HG03354 (cell line): ENCODE data around the gene KCNK16.

Experiments
- ATAC-seq: cut with Tn5 transposase; IDR thresholded peaks from one replicate; pipeline ENCODE4 v1.9.1; 2021; ENCODE audit warnings: mild to moderate bottlenecking; ENCODE audit not compliant: unreplicated experiment, poor library complexity, severe bottlenecking

KCNK16 gene

GRCh38 chr6:39313526-39314272, 8.8 kb downstream of the KCNK16 start:
- no peak for ATAC-seq

DNA sequence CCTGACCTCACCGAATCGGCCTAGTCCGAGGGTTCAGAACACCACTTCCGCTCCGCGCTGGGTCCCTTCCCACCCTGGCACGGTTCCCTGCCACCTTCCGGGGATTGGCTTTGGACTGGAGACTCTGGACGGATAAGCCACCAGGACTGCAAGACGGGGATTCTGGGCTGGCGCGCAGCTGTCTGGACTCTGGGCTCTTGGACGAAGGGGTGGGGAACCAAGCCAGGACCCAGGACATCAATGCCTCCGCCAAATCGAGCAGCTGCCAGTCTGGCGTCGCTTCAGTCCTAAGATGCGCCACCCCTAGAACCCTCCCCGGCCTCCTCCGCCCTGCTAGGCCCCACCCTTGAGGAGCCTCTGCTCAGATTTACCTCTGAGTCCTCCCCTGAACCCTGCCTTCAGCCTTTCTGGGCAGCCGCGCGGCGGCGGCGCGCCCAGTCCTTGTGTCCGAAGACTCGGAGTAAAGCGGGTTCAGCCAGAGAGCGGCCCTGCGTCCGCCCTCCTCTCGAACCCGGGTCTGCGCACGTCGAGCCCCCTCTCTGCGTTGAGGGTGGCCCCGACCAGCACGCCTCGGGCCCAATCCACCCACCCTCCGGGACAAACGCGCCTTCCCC, 9.5 kb downstream of the KCNK16 start:
- ATAC-seq, result no peak

DNA sequence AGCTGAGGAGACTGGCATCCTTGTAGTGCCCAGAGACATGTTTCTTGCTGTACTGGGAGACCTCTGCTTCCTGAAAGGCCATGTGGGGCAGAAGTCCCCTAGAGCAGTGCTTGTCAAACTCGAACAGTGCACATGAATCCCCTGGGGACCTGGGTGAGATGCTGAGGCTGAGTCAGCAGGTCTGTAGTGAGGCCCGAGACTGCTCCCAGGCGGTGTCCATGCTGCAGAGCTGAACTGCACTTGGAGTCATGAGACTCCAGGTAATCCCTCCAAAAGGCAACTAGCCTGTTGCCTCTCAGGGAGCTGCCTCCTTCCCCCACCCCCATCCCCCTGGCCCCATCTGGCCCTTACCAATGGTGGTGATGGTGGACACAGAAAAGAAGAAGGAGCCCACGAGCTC, 12.0 kb downstream of the KCNK16 start:
- ATAC-seq, result no peak

GRCh38 chr6:39309942-39310531, 12.5 kb downstream of the KCNK16 start:
- ATAC-seq, result no peak

GRCh38 chr6:39307462-39307861, 15.0 kb downstream of the KCNK16 start:
- ATAC-seq, result no peak

GRCh38 chr6:39304951-39305350, 17.6 kb downstream of the KCNK16 start:
- ATAC-seq, result no peak

DNA sequence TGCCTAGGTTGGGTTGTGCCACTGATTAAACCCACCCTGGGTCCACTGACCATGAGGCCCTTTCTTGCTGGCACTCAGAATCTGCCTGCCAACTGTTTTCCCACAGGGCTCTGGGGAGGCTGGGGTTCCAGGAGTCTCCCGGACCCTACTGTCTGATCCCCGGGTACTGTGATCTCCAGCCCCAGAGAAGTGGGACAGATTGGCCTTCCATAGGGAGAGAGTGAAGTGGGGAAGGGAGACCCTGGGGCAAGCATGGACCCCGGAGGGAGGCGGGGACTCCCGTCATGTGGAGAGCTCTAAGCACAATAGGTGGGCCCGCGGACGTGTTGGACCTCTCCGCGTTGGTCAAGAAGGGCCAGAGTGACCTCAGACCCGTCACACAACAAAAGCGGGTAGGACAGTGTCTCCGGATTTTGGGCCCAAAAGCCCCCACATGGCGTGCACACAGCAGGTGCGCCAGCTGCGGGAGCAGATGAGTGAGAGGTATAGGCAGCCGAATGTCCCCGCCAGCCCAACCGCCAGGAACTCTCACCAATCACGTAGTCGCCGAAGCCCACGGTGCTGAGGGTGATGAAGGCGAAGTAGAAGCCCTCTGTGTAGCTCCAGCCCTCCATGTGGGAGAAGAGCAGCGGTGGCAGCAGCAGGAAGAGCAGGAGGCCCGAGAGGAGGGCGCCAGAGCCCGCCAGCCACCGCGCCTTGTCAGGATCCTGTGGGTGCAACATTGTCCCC, 18.9 kb downstream of the KCNK16 start:
- no peak for ATAC-seq

GRCh38 chr6:39302669-39303424, 19.7 kb downstream of the KCNK16 start:
- ATAC-seq, result peak; percentile 66

GRCh38 chr6:39302011-39302410, 20.5 kb downstream of the KCNK16 start:
- no peak for ATAC-seq

DNA sequence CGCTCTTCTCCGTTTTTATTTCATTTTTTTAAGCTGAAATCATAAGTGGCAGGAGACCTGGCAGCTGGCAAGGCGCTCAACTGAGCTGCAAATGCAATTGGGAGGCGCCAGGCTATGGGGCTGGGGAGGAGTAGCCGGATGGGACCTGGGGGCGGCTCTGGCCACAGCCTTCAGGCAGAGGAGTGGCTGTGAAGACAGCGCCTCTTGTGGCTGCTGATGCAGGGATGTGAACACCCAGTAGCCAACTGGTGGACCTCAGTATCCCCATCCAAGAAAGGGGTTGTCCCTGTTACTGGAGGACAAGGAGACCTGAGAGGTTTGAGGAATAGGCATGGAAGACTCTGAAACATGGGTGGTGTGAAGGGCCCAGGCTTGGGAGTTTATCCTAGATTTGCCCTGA, 20.9 kb downstream of the KCNK16 start:
- no peak for ATAC-seq

DNA sequence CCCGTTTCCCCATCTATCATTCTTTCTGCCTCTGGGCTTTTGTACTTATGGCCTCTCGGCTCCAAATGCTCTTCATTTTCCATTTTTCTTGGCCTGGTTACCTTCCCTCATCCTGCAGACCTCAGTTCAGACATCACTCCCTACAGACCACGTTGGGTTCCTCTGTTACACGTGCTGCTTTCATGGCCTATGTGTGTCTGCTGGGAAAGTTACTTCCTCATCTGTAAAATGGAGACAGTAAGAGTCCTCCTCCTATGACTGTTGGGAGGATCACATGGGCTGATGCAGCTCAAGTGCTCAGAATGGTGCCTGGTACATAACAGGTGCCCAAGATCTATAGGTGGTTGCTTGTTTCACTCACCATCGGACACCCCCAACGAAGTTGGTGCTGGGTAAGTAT, 21.8 kb downstream of the KCNK16 start:
- no peak for ATAC-seq

DNA sequence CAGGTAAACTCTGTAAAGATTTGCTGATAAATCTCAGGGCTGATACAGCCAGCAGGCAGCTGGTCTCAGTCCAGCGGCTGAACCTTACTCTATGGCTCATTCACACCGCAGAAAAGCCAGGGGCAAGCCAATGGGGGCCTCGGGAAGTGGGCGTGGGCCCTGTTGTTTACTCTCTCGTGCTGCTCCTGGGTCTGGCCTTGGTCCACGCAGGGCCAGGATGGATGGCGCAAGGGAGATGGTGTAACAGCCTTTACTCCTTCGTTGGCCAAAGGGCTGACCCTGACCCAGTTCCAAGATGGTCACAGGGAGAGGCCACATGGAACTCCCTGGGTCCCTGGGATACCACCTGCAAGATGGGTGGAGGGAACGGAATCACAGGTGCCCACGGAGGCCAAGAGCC, 24.4 kb downstream of the KCNK16 start:
- ATAC-seq, result no peak

- ATAC-seq, result no peak
These were observed 25.5 kb downstream of the KCNK16 start for GRCh38 chr6:39296745-39297640.

GRCh38 chr6:39295611-39296011, 26.9 kb downstream of the KCNK16 start:
- no peak for ATAC-seq

DNA sequence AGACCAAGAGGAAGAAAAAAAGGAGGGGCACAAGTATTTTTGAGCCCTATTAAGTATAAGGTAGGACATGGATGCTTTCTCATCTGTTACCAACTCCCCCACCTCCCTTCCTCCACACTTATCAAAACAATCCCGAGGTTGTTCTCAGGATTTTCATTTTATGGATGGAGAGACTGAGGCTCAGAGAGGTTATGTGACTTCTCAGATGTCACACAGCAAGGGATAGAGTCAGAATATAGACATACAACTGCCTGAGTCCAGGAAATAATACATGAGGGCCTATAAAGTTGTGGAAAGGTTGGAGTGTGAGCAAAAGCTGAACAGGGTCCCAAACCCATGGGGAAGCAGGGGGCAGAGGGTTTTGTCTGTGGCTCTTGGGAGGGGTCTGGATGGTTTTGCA, 27.6 kb downstream of the KCNK16 start:
- ATAC-seq, result no peak

DNA sequence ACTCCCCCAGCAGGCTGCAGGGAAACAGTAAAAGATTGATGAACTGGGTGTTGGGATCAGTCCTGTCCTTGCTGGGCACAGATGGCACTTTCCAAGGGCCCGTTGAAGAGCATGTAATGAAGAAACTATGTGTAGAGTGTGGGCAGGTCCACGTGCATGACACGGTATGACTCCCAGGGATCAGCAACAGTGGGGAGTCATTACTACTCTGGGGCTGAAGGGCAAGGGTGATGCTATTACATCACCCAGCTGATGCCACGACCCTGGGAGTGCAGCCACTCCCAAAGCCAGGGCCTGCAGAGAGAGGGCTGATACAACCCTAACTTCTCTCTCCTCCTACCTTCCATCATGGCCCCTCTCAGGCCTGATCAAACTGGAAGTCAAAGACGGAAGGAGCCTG, 28.4 kb downstream of the KCNK16 start:
- no peak for ATAC-seq

DNA sequence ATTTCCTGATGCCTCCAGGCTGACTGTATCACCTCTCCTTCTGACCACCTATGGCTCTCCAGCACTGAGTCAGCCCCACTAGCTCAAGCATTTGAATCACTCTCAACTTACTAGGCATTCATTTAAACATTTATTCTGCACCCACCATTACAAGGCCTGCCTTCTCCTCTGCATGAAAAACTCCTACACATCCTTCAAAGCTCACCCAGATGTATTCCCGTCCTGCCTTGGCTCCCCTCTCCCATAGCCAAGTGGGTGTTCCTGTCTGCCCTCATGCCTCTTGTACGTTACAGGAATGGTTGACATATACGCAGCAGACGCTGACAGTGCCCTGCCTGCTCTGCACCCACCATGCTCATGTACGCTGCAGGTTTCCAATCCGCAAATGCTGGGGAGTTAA, 29.9 kb downstream of the KCNK16 start:
- ATAC-seq, result no peak

- ATAC-seq, result no peak
These were observed 33.0 kb downstream of the KCNK16 start for GRCh38 chr6:39289490-39289889.

GRCh38 chr6:39287601-39288000, 34.9 kb downstream of the KCNK16 start:
- no peak for ATAC-seq
